ENCODE data around the gene COX14.

GRCh38 chr12:50166799-50167048, 54.7 kb downstream of the COX14 start:
- TF ChIP-seq, protein P1, sequence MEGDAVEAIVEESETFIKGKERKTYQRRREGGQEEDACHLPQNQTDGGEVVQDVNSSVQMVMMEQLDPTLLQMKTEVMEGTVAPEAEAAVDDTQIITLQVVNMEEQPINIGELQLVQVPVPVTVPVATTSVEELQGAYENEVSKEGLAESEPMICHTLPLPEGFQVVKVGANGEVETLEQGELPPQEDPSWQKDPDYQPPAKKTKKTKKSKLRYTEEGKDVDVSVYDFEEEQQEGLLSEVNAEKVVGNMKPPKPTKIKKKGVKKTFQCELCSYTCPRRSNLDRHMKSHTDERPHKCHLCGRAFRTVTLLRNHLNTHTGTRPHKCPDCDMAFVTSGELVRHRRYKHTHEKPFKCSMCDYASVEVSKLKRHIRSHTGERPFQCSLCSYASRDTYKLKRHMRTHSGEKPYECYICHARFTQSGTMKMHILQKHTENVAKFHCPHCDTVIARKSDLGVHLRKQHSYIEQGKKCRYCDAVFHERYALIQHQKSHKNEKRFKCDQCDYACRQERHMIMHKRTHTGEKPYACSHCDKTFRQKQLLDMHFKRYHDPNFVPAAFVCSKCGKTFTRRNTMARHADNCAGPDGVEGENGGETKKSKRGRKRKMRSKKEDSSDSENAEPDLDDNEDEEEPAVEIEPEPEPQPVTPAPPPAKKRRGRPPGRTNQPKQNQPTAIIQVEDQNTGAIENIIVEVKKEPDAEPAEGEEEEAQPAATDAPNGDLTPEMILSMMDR (IDR thresholded peaks at IDR 0.05), result no peak
- TF ChIP-seq EZH2 (IDR thresholded peaks at IDR 0.05) (no peak), EZH2phosphoT487 (IDR thresholded peaks at IDR 0.05) (no peak)

Measured in neural progenitor cell (in vitro differentiated cells).